BE2C (cell line): ENCODE data around the gene CD160.

Source experiments
- DNase-seq: peaks from one replicate; pipeline ENCODE4 v3.0.0-alpha.2; 2020
- H3K27me3 ChIP-seq: fragments of 250-450 bp; sonication (Bioruptor Pico); 2 replicates; pipeline ENCODE4 v1.5.1; 2020; ENCODE audit warnings: mild to moderate bottlenecking
- H3K36me3 ChIP-seq: fragments of 250-450 bp; sonication (Bioruptor Pico); 2 replicates; pipeline ENCODE4 v1.5.1; 2020; ENCODE audit warnings: mild to moderate bottlenecking
- H3K4me1 ChIP-seq: fragments of 250-450 bp; sonication (Bioruptor Pico); 2 replicates; pipeline ENCODE4 v1.5.1; 2020
- H3K4me3 ChIP-seq: 2 replicates; pipeline ENCODE4 v1.5.1; 2011; ENCODE audit warnings: low read depth, low read length
- H3K9me3 ChIP-seq: fragments of 250-450 bp; sonication (Bioruptor Pico); 2 replicates; pipeline ENCODE4 v1.5.1; 2020
- CTCF ChIP-seq: IDR thresholded peaks from 2 replicates; pipeline ENCODE4 v1.5.1; 2012; ENCODE audit warnings: mild to moderate bottlenecking, low read depth, low read length

The CD160 gene

GRCh38 chr1:145708063-145708462 is 11.2 kb upstream of the CD160 start:
- no peak for DNase-seq
- TF ChIP-seq CTCF, result no peak
- H3K4me1 ChIP-seq, result no peaks in the 10 kb centered on the region

GRCh38 chr1:145710291-145711027 is 8.8 kb upstream of the CD160 start:
- DNase-seq, result no peak
- Histone ChIP-seq H3K36me3 (no peaks in the 10 kb centered on the region), H3K9me3 (no peaks in the 10 kb centered on the region), H3K4me3 (no peak overlapping the region), H3K4me1 (no peaks in the 10 kb centered on the region), H3K27me3 (no peaks in the 10 kb centered on the region)
- TF ChIP-seq CTCF, result no peak

More at GRCh38 chr1:145708063-145708462, 11.2 kb upstream of the CD160 start:
- H3K27me3 ChIP-seq, result no peaks in the 10 kb centered on the region; the same call in 1 of the 2 replicates
- no peaks in the 10 kb centered on the region for H3K36me3 ChIP-seq
- H3K4me3 ChIP-seq, result no peak overlapping the region
- no peaks in the 10 kb centered on the region for H3K9me3 ChIP-seq

- no peak for DNase-seq
- H3K27me3 ChIP-seq, result no peaks in the 10 kb centered on the region
- no peaks in the 10 kb centered on the region for H3K36me3 ChIP-seq
- no peaks in the 10 kb centered on the region for H3K4me1 ChIP-seq
- H3K9me3 ChIP-seq, result no peaks in the 10 kb centered on the region
- H3K4me3 ChIP-seq, result no peak overlapping the region
- no peak for TF ChIP-seq CTCF
These were observed 8.1 kb upstream of the CD160 start for GRCh38 chr1:145711213-145711651.

GRCh38 chr1:145714524-145715111 is 4.7 kb upstream of the CD160 start:
- H3K36me3 ChIP-seq, result no peaks in the 10 kb centered on the region
- H3K4me1 ChIP-seq, result no peaks in the 10 kb centered on the region
- TF ChIP-seq CTCF, result no peak
- H3K27me3 ChIP-seq, result no peaks in the 10 kb centered on the region
- no peaks in the 10 kb centered on the region for H3K9me3 ChIP-seq
- DNase-seq, result no peak
- no peak overlapping the region for H3K4me3 ChIP-seq

GRCh38 chr1:145716641-145717345 is 2.5 kb upstream of the CD160 start:
- no peak overlapping the region for H3K4me3 ChIP-seq
- TF ChIP-seq CTCF, result no peak
- DNase-seq, result no peak
- H3K36me3 ChIP-seq, result no peaks in the 10 kb centered on the region
- H3K9me3 ChIP-seq, result no peaks in the 10 kb centered on the region
- no peaks in the 10 kb centered on the region for H3K4me1 ChIP-seq
- H3K27me3 ChIP-seq, result peaks cover 4% of the 10 kb centered on the region
